HEK293 (cell line): ENCODE data around the gene WDR20.

ENCODE experiments used
- CTCF ChIA-PET: fragments of 350-600 bp; formaldehyde crosslinking; extraction: SDS; loops from one replicate; lab custom pipeline; 2021; ENCODE audit warnings: antibody characterized with exemption; lab: Yijun Ruan, JAX
- POLR2A ChIA-PET: fragments of 300-600 bp; formaldehyde crosslinking; extraction: SDS; loops from one replicate; lab custom pipeline; 2020; ENCODE audit warnings: antibody characterized with exemption, inconsistent platforms; lab: Yijun Ruan, JAX
- H3K27ac ChIP-seq: fragments of 200-500 bp; sonication (Bioruptor generic); 2 replicates; pipeline ENCODE4 v1.5.1; 2014; ENCODE audit warnings: low read depth, low read length, control low read depth, inconsistent platforms; ENCODE audit errors: extremely low read depth
- H3K36me3 ChIP-seq, 2 experiments: fragments of 200-500 bp in 1 of 2; sonication (Bioruptor generic) in 1 of 2; 1 replicate in 1 of 2; 2 replicates in 1 of 2; pipeline ENCODE4 v1.5.1; 2014 to 2017; ENCODE audit warnings: inconsistent platforms in 2 of 2, low read length in 2 of 2; ENCODE audit not compliant: control insufficient read depth in 2 of 2, insufficient read depth in 1 of 2
- H3K4me1 ChIP-seq: fragments of 200-500 bp; sonication (Bioruptor generic); 2 replicates; pipeline ENCODE4 v1.5.1; 2014; ENCODE audit warnings: mild to moderate bottlenecking, low read length, inconsistent platforms; ENCODE audit not compliant: control insufficient read depth, insufficient read depth
- H3K4me3 ChIP-seq: 2 replicates; pipeline ENCODE4 v1.5.1; 2011; ENCODE audit warnings: low read depth, mild to moderate bottlenecking, control low read depth, low read length, moderate library complexity
- H3K9me3 ChIP-seq: fragments of 200-500 bp; sonication (Bioruptor generic); 2 replicates; pipeline ENCODE4 v1.5.1; 2014; ENCODE audit warnings: low read depth, low read length, inconsistent platforms; ENCODE audit not compliant: control insufficient read depth, insufficient read depth
- BCL11B ChIP-seq: fragments of 450-650 bp; formaldehyde crosslinking; IDR thresholded peaks from 2 replicates; pipeline ENCODE4 v1.5.1; 2016; ENCODE audit warnings: low read depth, missing biosample characterization, missing genetic modification characterization
- FEZF1 ChIP-seq: fragments of 450-650 bp; formaldehyde crosslinking; IDR thresholded peaks from 2 replicates; pipeline ENCODE4 v1.5.1; 2016; ENCODE audit warnings: missing biosample characterization, missing genetic modification characterization
- GLIS2 ChIP-seq: fragments of 450-650 bp; formaldehyde crosslinking; IDR thresholded peaks from 2 replicates; pipeline ENCODE4 v1.5.1; 2016; ENCODE audit warnings: missing biosample characterization, missing genetic modification characterization
- OSR2 ChIP-seq: fragments of 450-650 bp; formaldehyde crosslinking; IDR thresholded peaks from 2 replicates; pipeline ENCODE4 v1.5.1; 2016; ENCODE audit warnings: missing biosample characterization, missing genetic modification characterization
- SETDB1 ChIP-seq: IDR thresholded peaks from one replicate; pipeline ENCODE4 v1.6.1; 2017; ENCODE audit warnings: mild to moderate bottlenecking, low read length, moderate library complexity, mixed read lengths; ENCODE audit not compliant: insufficient read length
- ZBTB11 ChIP-seq: fragments of 450-650 bp; formaldehyde crosslinking; conservative IDR thresholded peaks from 2 replicates; pipeline ENCODE4 v1.5.1; 2016; ENCODE audit warnings: low read depth, missing biosample characterization, missing genetic modification characterization
- ZBTB20 ChIP-seq: fragments of 450-650 bp; formaldehyde crosslinking; IDR thresholded peaks from 2 replicates; pipeline ENCODE4 v1.5.1; 2016; ENCODE audit warnings: missing biosample characterization, missing genetic modification characterization
- ZEB2 ChIP-seq: fragments of 450-650 bp; formaldehyde crosslinking; IDR thresholded peaks from 2 replicates; pipeline ENCODE4 v1.5.1; 2016; ENCODE audit warnings: missing biosample characterization, missing genetic modification characterization
- ZFHX2 ChIP-seq: fragments of 450-650 bp; formaldehyde crosslinking; conservative IDR thresholded peaks from 2 replicates; pipeline ENCODE4 v1.5.1; 2016; ENCODE audit warnings: missing biosample characterization, missing genetic modification characterization
- ZFP69B ChIP-seq: fragments of 450-650 bp; formaldehyde crosslinking; IDR thresholded peaks from 2 replicates; pipeline ENCODE4 v1.5.1; 2016; ENCODE audit warnings: missing biosample characterization, missing genetic modification characterization
- ZNF10 ChIP-seq: fragments of 450-650 bp; formaldehyde crosslinking; IDR thresholded peaks from 2 replicates; pipeline ENCODE4 v1.5.1; 2017; ENCODE audit warnings: missing biosample characterization, missing genetic modification characterization
- ZNF140 ChIP-seq: fragments of 450-650 bp; formaldehyde crosslinking; IDR thresholded peaks from 2 replicates; pipeline ENCODE4 v1.5.1; 2016; ENCODE audit warnings: missing biosample characterization, missing genetic modification characterization
- ZNF16 ChIP-seq: fragments of 450-650 bp; formaldehyde crosslinking; IDR thresholded peaks from 2 replicates; pipeline ENCODE4 v1.5.1; 2016; ENCODE audit warnings: low read depth, missing biosample characterization, missing genetic modification characterization
- ZNF2 ChIP-seq: fragments of 450-650 bp; formaldehyde crosslinking; IDR thresholded peaks from 2 replicates; pipeline ENCODE4 v1.5.1; 2016; ENCODE audit warnings: missing biosample characterization, missing genetic modification characterization
- ZNF24 ChIP-seq: fragments of 450-650 bp; formaldehyde crosslinking; IDR thresholded peaks from 2 replicates; pipeline ENCODE4 v1.5.1; 2016; ENCODE audit warnings: missing biosample characterization, missing genetic modification characterization
- ZNF366 ChIP-seq: fragments of 450-650 bp; formaldehyde crosslinking; conservative IDR thresholded peaks from 2 replicates; pipeline ENCODE4 v1.5.1; 2016; ENCODE audit warnings: missing biosample characterization, missing genetic modification characterization
- ZNF398 ChIP-seq: fragments of 450-650 bp; formaldehyde crosslinking; IDR thresholded peaks from 2 replicates; pipeline ENCODE4 v1.5.1; 2017; ENCODE audit warnings: missing biosample characterization, missing genetic modification characterization
- ZNF513 ChIP-seq: fragments of 450-650 bp; IDR thresholded peaks from 2 replicates; pipeline ENCODE4 v1.5.1; 2018; ENCODE audit warnings: missing biosample characterization, missing genetic modification characterization
- ZNF544 ChIP-seq: fragments of 450-650 bp; formaldehyde crosslinking; IDR thresholded peaks from 2 replicates; pipeline ENCODE4 v1.5.0; 2017; ENCODE audit warnings: missing biosample characterization, missing genetic modification characterization
- ZNF585B ChIP-seq: fragments of 450-650 bp; formaldehyde crosslinking; IDR thresholded peaks from 2 replicates; pipeline ENCODE4 v1.5.1; 2016; ENCODE audit warnings: missing biosample characterization, missing genetic modification characterization
- ZNF624 ChIP-seq: fragments of 450-650 bp; formaldehyde crosslinking; IDR thresholded peaks from 2 replicates; pipeline ENCODE4 v1.5.1; 2017; ENCODE audit warnings: missing biosample characterization, missing genetic modification characterization
- ZNF654 ChIP-seq: fragments of 450-650 bp; formaldehyde crosslinking; IDR thresholded peaks from 2 replicates; pipeline ENCODE4 v1.5.1; 2016; ENCODE audit warnings: low read depth, missing biosample characterization, missing genetic modification characterization
- ZNF658 ChIP-seq: fragments of 450-650 bp; formaldehyde crosslinking; IDR thresholded peaks from 2 replicates; pipeline ENCODE4; 2016; ENCODE audit warnings: missing biosample characterization, missing genetic modification characterization
- ZNF670 ChIP-seq: fragments of 450-650 bp; formaldehyde crosslinking; IDR thresholded peaks from 2 replicates; pipeline ENCODE4 v1.5.1; 2016; ENCODE audit warnings: missing biosample characterization, missing genetic modification characterization, low read depth
- TF ChIP-seq, protein P1 (sequence below): fragments of 450-650 bp; formaldehyde crosslinking; IDR thresholded peaks from 2 replicates; pipeline ENCODE4 v1.5.1; 2016; ENCODE audit warnings: missing biosample characterization, missing genetic modification characterization
- TF ChIP-seq, protein P2 (sequence below): fragments of 450-650 bp; formaldehyde crosslinking; IDR thresholded peaks from 2 replicates; pipeline ENCODE4 v1.5.1; 2016; ENCODE audit warnings: missing biosample characterization, missing genetic modification characterization

Gene WDR20

DNA sequence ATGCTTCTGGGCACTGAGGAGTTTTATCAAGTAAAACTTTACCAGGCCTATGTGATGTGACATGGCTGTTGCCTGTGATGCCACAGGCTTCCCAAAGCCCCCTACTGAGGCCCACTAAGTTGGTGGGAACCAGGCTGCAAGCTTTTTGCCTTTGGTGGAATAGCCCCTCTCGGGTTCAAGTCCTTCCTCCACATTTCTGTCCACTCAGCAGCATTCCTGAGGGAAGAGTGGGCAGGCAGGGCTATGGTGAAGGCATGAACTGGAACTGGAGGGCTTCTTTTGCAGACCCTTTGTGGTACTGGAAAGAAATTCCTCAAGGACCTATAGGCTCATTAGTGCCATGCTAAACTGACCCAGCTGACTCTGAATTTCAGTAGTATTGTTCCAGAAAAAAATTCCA, 48.5 kb downstream of the WDR20 start (continued):
- TF ChIP-seq, protein P1, sequence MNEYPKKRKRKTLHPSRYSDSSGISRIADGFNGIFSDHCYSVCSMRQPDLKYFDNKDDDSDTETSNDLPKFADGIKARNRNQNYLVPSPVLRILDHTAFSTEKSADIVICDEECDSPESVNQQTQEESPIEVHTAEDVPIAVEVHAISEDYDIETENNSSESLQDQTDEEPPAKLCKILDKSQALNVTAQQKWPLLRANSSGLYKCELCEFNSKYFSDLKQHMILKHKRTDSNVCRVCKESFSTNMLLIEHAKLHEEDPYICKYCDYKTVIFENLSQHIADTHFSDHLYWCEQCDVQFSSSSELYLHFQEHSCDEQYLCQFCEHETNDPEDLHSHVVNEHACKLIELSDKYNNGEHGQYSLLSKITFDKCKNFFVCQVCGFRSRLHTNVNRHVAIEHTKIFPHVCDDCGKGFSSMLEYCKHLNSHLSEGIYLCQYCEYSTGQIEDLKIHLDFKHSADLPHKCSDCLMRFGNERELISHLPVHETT (tag by site-specific recombination) = no peak
- TF ChIP-seq ZNF670 (no peak), ZNF2 (tag by site-specific recombination) (no peak), ZNF16 (tag by site-specific recombination) (no peak), GLIS2 (tag by site-specific recombination) (no peak), ZFP69B (tag by site-specific recombination) (no peak), ZNF140 (tag by site-specific recombination) (no peak), ZNF366 (no peak)
- TF ChIP-seq, protein P2, sequence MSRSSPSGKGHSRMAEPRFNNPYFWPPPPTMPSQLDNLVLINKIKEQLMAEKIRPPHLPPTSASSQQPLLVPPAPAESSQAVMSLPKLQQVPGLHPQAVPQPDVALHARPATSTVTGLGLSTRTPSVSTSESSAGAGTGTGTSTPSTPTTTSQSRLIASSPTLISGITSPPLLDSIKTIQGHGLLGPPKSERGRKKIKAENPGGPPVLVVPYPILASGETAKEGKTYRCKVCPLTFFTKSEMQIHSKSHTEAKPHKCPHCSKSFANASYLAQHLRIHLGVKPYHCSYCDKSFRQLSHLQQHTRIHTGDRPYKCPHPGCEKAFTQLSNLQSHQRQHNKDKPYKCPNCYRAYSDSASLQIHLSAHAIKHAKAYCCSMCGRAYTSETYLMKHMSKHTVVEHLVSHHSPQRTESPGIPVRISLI = no peak
- TF ChIP-seq, all 188 proteins: peak for 0

- Histone ChIP-seq H3K4me3 (no peak overlapping the region), H3K4me1 (peaks cover 12% of the 10 kb centered on the region), H3K36me3 (peaks cover 0 to 2% of the 10 kb centered on the region in 2 experiments; a peak in 2 of 3 replicates), H3K9me3 (no peaks in the 10 kb centered on the region), H3K27ac (no peak overlapping the region)
- TF ChIP-seq ZNF398 (tag by site-specific recombination) (no peak), ZNF585B (tag by site-specific recombination) (no peak), ZNF513 (no peak), ZFHX2 (tag by site-specific recombination) (no peak), ZEB2 (tag by site-specific recombination) (no peak), ZNF24 (no peak)
- ChIA-PET POLR2A (interaction anchor here (1.6 kb wide), 1 partner anchor 10 kb away, joined by 4 read pairs; no protein-coding TSS in a partner anchor), CTCF (interaction anchor here (0.8 kb wide), 1 partner anchor 228 kb away, joined by 3 read pairs; no protein-coding TSS in a partner anchor)
Measured at GRCh38 chr14:102189874-102190273, 50.2 kb downstream of the WDR20 start.

DNA sequence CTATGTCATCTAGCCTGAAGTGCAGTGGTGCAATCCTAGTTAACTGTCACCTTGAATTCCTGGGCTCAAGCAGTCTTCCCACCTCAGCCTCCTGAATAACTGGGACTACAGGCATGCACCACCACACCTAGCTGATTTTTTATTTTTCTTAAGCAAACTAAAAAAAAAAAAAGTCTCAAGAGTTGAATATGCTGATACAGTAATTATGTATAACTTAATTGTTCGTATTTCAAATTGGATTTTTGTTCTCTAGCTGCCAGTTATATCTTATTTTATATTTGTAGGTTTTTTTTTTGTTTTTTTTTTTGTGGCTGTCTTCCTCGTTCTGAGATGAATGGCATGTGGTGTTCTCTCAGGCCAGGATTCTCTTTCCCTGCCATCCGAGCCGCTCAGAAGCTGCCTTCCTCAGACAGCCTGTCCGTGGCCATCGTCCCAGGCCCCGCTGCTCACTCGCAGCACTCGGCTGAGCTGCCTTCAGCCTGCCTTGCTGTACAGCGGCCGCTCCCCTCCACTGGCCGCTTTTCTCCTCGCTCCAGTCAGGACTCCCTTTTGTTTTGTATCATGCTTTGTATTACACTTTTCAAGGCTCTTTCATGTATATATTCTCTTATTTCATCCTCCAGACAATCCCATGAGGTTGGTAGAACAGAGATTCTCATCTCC, 53.3 kb downstream of the WDR20 start:
- no peak overlapping the region for H3K4me3 ChIP-seq
- ChIA-PET CTCF (no interaction called here), POLR2A (no interaction called here)
- TF ChIP-seq ZNF544 (tag by site-specific recombination) (no peak), ZNF654 (tag by site-specific recombination) (no peak), OSR2 (tag by site-specific recombination) (no peak), SETDB1 (no peak), ZNF10 (tag by site-specific recombination) (no peak), ZNF624 (tag by site-specific recombination) (no peak), FEZF1 (tag by site-specific recombination) (no peak), ZBTB20 (tag by site-specific recombination) (no peak), ZNF366 (no peak), BCL11B (tag by site-specific recombination) (no peak), ZBTB11 (no peak), ZNF658 (tag by site-specific recombination) (no peak)

More for the DNA sequence above, 53.3 kb downstream of the WDR20 start:
- Histone ChIP-seq H3K27ac (no peak overlapping the region), H3K36me3 (peaks cover 0 to 19% of the 10 kb centered on the region in 2 experiments; a peak in 2 of 3 replicates), H3K4me1 (peaks cover 4% of the 10 kb centered on the region; the same call in 1 of the 2 replicates), H3K9me3 (no peaks in the 10 kb centered on the region)
